Activated T-cell treated with anti-CD3 and anti-CD28 coated beads for 1 hour (primary cell): ENCODE measurements around the gene SCGB1C2.

ENCODE experiments used
- DNase-seq: peaks from one replicate; pipeline ENCODE4 v3.0.0-alpha.2; 2020; ENCODE audit warnings: low read depth

Gene SCGB1C2

GRCh38 chr17:172401-172800 lies 35.0 kb downstream of the SCGB1C2 start:
- DNase-seq, result no peak

GRCh38 chr17:173166-173911 lies 36.0 kb downstream of the SCGB1C2 start:
- no peak for DNase-seq

GRCh38 chr17:177155-177554 lies 39.8 kb downstream of the SCGB1C2 start:
- no peak for DNase-seq

- DNase-seq, result no peak
Observed at GRCh38 chr17:177762-178161, 40.4 kb downstream of the SCGB1C2 start.

GRCh38 chr17:178292-179065 lies 41.1 kb downstream of the SCGB1C2 start:
- no peak for DNase-seq

- DNase-seq, result no peak
Observed at GRCh38 chr17:179066-179432, 41.7 kb downstream of the SCGB1C2 start.

GRCh38 chr17:179781-180380 lies 42.5 kb downstream of the SCGB1C2 start:
- DNase-seq, result no peak

GRCh38 chr17:180381-181244 lies 43.2 kb downstream of the SCGB1C2 start:
- no peak for DNase-seq

GRCh38 chr17:181245-182049 lies 44.1 kb downstream of the SCGB1C2 start, which contains the start of gene DOC2B:
DOC2B (minus strand) TSS chr17:181650; CDS start chr17:181479, 171 bp downstream.
- DNase-seq, result no peak

GRCh38 chr17:182050-182751 lies 44.8 kb downstream of the SCGB1C2 start:
- DNase-seq, result no peak

- DNase-seq, result no peak
Observed at GRCh38 chr17:183021-183420, 45.7 kb downstream of the SCGB1C2 start.

GRCh38 chr17:185445-186138 lies 48.2 kb downstream of the SCGB1C2 start:
- no peak for DNase-seq

- no peak for DNase-seq
Observed at GRCh38 chr17:187130-187529, 49.8 kb downstream of the SCGB1C2 start.
